Frontal cortex (tissue), 4 donors: ENCODE results near the gene ERMP1. TPM values are rescaled to one million over a fixed set of nuclear protein-coding genes. Genes with fewer than 3 reads are reported as not detected.

Experiments used
- DNase-seq, 2 donors: peaks; one replicate each; pipeline ENCODE4 v3.0.0; 2012; ENCODE audit warnings: low spot score in 2 of 2
- FAIRE-seq: peaks from 2 replicates; lab custom pipeline; 2012; peaks lifted over from hg19 to GRCh38; lab: Jason Lieb, UNC
- total RNA-seq: library from RNA; depleted of rRNA; stranded (reverse); fragments of >200 nt; gene quantifications from one replicate; pipeline ENCODE4 v1.2.3, GENCODE V29; 2014
- donor health status: control.
- donor health status: control.
- donor health status: control.

ERMP1 gene
- total RNA-seq, 1 donor from 2014 or later: 13.9 TPM

DNA sequence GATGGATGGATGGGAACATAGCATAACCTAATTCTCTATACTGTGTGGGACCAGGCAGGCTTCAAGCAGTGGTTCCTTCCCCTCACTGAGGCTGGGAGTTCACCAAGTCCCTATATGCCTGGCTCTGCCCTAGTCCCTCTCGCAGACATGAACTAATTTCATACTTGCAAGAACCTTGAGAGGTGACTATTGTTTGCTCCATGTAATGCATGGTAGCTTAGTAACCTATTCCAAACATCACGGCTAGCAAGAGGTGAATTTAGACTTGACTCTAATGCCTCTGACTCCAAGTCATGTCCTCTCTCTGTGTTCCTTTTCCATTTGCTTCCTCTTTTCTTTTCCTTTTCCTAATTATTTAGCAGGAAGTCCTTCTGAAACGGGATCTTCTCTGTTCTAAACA, 25.9 kb upstream of the ERMP1 start:
- no peak for FAIRE-seq

DNA sequence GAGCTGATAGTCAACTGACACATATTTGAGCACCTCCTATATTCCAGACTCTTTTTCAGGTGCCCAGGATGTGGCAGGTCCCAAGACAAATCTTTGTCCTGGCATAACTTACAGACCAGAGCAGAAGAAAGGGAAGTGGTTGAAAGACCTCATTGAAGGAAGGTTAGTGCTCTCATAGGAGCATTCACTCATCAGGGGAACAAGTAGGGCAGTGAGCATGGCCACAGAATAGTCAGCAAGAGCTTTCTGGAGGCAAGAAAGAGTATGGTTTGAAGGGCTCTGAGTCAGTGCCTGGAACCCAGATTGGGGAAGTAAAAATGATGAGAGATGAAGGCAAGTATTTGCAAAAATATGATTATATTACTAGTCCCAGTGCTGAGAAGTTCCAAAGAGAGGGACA, 25.0 kb upstream of the ERMP1 start:
- no peak for FAIRE-seq
- DNase-seq: no peak

More for the DNA sequence above, 25.9 kb upstream of the ERMP1 start:
- no peak for DNase-seq

DNA sequence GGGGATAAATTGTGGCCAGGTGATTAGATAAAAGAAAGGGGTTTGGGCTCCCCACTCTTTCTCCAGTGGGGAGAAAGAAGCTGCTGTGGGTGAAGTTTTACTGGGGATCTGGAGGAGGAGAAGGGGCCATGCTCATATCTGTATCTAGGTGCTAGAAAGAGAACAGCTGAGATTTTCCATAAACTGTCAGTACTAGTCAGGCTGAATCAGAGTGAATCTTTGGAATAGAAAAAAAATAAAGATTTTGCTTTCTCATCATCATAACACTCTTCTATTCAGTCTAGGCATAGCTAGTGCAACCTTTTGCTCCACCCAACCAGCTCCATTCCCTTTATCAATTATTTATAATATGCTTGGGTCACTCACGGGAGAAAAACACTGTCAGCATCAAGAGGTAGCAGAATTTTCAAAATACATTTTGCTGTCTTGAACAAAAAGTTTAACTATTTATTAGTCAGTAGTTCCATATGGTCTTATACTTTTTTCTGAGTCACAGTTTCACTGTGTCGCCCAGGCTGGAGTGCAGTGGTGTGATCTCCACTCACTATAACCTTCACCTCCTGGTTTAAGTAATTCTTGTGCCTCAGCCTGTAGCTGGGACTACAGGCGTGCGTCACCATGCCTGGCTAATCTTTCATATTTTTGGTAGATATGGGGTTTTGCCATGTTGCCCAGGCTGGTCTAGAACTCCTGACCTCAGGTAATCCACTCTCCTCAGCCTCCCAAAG, 21.3 kb upstream of the ERMP1 start:
- DNase-seq (no peak), FAIRE-seq (no peak)

DNA sequence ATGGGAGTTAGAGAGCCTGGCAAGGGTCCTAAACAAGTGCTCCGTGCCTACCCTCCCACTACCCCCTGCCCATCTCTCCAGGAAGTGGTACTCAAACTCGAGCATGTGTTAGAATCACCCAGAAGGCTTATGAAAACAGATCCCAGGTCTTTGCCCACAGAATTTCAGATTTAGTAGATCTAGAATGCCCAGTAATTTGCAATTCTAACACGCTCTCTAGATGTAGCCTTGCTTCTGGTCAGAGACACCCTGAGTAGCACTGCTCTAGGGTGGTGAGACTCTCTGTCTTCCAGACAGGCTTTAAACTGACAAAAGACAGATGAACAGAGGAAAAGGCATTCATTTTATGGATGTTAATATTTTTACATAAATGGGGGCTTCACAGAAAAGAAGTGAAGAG, 20.7 kb upstream of the ERMP1 start:
- FAIRE-seq (no peak), DNase-seq (no peak)

DNA sequence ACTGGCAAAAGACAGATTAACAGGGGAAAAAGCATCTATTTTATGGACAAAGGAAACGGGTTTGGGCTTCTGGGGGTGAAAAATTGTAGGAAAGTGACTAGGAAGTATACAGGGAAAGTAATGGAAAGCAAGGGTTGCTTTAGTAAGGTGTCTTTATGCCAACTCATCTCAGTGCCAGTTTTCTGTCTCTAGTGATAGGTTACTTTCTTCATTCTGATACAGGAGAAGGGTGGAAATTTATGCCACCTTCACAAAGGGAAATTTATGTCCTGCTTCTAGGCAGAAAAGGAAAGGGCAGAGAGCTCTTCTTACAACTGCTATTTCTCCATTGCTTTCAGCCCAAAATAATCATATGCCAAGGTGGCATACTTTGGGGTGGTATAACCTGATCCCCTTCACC, 20.1 kb upstream of the ERMP1 start:
- FAIRE-seq (no peak), DNase-seq (no peak)

DNA sequence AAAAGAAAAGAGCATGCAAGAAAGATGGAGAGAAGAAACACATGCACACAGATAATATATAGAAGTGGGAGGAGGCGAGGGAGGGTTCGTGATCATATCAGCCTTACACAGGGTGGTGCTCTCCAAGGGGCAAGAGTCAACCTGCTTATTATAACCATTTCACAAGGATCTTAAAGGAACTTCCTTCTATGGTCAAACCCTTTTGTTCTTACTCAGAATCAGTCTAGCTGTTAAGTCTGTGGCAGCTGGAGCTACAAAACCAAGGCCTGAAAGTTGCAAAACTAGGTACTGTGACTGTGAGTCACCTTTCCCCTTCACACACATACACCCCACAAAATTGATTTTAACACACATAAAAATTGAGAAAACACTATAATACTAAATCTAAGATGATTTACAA, 18.5 kb upstream of the ERMP1 start:
- FAIRE-seq (no peak), DNase-seq (no peak)

DNA sequence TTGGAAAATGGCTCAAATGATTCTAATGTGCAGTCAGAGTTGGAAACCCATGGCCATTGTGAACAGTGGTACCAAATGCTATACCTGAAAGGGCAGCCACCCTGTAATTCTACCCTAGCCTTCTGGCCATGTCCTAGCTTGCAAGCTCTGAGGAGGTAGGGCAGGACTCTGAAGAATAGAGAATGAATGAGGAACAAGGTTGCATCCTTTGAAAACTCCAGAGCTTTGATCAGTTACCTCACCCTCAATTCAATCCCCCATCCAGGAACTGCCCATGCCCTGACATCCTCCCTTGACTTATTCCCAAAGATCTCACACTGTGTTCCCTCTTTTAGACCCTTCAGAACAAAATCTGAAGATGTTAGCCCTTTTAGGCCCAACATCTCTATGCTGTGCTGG, 17.8 kb upstream of the ERMP1 start:
- FAIRE-seq: no peak
- no peak for DNase-seq

DNA sequence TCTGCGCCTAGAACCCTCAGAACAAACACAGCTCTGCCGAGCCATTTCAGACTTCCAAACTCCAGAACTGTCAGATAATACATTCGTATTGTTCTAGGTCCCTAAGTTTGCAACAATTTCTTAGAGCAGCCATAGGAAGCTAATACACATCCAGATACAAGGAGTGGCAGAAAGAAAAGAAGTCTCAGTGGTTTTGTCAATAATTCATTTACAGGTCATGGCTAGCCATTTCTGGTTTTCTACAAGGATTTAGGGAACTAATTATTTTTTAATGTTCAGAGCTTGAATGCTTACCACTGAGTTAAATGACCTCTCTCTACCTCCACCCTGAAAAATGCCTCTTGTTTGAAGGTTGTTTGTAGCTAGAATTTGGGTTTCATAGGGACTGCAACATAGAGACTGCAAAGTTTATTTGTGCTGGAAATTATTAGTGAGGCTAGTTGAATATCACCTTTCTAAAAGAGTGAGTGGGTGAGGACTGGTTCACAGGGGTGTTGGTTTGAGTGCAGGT, 15.5 kb upstream of the ERMP1 start:
- no peak for FAIRE-seq

DNA sequence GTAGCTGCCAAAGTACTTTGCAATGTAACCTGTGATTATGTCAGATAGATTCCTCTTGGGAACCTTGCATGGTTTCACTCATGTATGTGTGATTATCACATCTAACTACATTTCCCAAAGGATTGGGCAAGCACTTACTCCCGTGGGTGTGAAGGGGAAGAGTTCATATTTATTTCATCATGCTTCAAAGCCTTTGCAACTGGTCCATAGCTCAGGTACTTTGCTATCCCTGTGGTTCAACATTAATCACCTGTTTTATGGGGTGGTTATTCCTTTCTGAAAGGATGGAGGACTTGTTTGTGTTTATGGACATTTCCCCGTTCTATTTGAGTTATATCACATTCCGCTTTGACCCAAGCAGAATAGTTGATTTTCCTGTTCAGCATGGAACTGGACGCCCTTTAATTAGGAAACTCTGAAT, 13.6 kb upstream of the ERMP1 start:
- DNase-seq: no peak
- FAIRE-seq: no peak

More for the DNA sequence above, 15.5 kb upstream of the ERMP1 start:
- no peak for DNase-seq

DNA sequence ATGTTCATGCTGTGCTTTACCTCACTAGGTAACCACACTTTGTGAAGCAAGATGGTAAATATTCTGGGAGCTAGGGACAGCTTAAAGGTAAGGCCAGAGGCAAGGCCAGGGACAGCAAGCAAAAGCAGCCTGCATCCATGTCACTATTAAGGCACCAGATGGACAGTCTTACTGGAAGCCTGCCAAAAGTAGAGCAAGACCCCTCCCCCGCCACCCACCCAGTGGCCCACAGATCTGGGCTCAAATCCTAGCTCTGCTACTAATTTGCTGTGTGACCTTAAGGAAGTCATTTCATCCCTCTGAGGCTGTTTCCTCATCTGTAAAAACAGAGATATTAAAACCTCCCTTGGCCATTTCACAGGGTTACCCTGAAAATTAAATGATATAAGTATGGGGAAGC, 13.2 kb upstream of the ERMP1 start:
- FAIRE-seq (no peak), DNase-seq (no peak)

DNA sequence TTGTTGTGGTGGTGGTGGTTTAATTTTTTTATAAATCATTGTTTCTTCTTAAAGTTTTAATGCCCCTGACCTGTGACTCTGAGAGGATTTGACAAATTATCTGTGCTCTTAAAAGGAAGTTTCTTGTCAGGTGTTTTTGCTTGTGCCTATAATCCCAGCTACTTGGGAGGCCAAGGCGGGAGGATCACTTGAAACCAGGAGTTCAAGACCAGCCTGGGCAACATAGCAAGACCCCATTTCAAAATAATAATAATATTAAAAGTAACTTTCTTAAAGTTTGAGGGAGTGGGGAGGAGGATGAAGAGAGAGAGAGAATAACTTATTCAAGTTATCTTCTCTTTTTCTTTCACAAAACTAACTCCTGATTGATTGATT, 12.2 kb upstream of the ERMP1 start:
- FAIRE-seq (no peak), DNase-seq (no peak)

DNA sequence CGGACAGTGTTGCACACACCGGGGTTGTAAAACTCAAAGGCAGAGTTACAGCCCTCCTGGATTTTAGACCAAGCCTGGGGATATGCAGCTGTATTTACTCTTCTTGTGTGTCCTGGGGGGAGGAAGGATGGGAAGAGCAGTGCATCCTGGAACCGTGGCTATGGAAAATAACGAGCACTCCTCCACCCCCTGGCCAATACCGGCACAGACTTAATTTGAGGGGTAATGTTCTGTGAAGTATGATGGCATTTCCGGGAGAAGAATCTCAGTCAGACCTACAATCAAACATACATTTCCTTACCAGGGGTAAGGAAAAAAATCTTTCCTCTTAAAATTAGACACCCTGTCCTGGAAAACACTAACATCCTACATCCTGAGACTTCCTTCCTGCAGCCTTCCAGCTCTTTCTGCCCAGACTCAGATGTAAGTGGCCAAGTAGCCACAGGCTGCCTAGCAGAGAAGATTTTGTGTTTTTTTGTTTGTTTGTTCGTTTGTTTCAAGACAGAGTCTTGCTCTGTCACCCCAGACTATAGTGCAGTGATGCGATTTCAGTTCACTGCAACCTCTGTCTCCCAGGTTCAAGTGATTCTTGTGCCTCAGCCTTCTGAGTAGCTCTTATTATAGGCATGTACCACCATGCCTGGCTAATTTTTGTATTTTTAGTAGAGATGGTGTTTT, 11.0 kb upstream of the ERMP1 start:
- DNase-seq (no peak), FAIRE-seq (no peak)

DNA sequence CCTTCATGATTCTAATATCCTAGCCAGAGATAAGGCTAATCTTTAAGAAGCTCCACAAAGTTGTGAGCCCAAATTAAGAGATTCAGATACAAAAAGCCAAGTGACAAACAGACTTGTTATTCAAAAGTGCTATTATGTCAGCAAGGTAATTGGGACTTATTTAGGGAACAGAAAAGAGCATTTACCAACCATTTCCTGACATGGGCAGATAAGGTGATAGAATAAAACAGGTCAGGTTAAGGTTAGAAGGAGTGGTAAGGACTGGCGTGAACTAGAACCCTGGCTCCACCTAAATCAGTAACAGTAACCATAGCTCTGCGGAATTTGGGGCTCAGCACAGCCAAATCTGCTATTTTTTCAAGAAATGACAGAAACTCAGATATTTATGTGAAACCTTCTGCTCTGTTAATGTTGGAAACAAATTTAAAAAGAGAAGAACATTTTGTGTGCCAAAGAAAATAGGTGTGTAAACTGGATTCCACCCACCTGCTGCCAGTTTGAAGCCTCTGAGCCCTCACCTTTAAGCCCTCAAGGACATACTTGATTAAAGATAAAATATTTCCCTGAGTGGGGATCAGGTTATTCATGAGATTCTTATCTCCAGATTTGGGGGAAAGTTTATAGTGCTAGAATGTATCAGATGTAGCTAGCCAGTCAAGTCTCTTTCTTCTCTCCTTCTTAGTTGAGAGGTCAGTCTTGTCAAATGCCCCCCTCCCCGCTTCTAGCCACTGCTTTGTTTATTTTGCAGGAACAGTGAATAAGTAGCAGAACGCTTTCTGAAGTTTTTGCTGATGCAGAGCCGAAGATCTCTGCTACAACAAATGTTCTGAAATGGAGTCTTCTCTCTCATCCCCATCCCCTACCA, 10.2 kb upstream of the ERMP1 start:
- no peak for DNase-seq
- FAIRE-seq: no peak

DNA sequence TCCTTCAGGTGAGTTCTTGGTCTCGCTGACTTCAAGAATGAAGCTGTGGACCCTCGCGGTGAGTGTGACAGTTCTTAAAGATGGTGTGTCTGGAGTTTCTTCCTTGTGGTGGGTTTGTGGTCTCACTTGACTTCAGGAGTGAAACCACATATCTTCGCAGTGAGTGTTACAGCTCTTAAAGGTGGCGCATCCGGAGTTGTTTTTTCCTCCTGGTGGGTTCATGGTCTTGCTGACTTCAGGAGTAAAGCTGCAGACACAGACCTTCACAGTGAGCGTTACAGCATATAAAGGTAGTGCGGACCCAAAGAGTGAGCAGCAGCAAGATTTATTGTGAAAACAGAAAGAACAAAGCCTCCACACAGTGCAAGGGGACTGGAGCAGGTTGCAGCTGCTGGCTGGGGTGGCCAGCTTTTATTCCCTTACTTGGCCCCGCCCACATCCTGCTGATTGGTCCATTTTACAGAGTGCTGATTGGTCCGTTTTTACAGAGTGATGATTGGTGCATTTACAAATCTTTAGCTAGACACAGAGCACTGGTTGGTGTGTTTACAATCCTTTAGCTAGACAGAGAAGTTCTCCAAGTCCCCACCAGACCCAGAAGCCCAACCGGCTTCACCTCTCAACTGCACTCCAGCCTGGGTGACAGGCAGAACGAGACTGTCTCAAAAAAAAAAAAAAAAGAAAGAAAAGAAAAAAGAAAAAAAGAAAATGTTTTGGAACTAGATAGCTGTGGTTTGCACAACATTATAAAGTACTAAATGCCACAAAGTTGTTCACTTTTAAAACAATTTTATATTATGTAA, 9.1 kb upstream of the ERMP1 start:
- FAIRE-seq: no peak
- DNase-seq: no peak

DNA sequence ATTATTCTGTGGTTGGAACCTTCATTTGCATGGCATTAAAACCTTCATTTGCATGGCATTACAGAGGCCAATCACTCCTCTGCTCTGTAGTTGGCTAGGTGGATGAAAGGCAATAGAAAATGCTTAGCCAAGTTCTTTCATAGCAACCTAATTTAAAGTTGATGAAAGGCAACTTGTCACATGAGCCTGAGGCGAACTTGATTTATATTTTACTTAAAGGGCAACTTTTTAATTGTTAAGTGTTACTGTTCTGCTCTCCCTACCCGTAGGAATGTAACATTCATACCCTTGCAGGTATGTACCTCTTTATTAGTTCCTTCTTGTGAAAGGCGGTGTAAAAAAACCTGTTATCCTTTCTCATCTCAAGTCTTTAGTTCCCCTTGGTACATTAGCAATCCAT, 7.9 kb upstream of the ERMP1 start:
- DNase-seq (no peak), FAIRE-seq (no peak)

DNA sequence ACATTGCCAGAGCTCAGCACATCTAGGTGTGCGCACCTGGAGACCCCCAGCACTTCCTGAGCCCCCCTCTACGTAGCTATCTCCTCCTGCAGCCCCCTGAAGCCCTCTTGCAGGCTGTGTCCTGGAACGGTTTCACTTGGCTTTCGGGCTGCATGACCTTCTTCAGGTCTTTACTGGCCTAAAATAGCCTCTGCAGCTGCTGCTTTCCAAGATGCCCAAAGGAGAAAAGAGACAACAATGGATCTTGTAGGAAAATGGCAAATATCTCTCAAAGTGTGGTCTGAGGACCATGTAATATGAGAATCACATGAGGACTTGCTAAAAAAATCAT, 6.6 kb upstream of the ERMP1 start:
- no peak for FAIRE-seq
- DNase-seq: no peak

DNA sequence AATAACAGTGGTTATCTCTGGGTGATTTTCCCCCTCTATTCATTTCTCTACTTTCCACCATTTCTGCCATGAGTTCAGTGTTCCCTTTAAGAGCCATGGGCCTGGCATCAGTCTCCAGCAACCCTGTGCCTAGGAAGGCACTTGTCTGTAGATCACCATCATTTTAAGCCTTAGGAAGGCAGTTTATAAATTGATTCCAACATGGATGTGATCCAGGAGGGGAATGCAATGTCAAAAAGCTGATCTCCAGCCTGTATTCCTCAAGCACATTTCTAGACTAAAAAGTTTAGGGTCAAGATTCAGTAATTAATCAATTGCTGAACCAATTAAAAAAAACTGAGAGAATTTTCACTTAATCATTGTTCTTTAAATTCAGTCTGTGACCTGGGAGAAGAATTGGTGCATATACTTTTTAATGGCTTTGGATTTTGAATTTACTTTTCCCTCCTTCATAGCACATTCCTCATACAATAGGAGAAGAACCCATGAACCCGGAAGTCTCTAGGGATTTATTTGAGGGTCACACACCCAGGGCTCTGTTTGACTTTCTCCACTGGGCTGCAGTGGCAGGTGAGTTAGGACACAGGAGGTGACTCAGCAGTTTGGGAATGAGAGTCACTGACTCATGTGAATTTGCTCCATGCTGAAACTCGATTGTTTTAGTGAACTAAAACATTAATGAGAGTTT, 6.1 kb upstream of the ERMP1 start:
- DNase-seq: no peak
- FAIRE-seq: no peak

DNA sequence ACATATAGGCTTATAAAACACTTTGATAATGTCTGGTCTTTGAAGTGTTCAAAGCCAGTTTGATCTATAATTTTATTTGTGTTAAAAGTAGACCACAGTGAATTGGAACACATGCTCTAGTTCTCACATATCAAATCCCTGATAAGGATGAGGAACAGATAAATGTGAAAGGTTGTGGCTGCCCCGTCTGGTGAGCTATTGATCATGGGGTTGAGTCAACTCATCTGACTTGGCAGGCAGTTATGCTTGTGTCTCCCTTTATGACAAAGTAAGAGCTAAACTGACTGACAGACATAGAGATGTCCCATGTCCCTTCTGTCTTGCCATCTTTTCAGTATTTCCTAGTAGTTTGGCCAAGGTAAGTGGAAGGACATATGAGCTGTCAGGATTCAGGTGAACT, 2.9 kb upstream of the ERMP1 start:
- DNase-seq (no peak), FAIRE-seq (no peak)

DNA sequence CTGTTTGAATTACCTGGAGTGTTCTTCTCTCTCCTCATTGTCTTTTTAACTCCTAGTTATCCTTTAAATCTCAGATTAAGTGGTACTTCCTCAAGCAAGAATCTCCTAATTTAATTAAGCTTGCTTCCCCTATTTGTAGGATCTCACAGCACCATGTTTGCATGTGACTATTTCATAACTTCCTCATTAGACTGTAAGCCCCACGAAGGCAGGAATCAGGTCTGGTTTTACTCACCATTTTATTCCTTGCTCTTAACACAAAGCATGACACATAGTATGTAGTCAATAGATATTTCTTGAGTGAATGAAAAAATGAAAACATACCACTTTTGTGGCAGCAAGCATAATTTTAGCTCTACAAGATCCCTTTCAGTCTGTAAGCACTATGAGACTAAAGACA, 1.3 kb upstream of the ERMP1 start:
- DNase-seq (no peak), FAIRE-seq (no peak)
